K562 (cell line): Measurements from ENCODE around the gene MICU2. TPM values are rescaled to one million over a fixed set of nuclear protein-coding genes. Genes with fewer than 3 reads are reported as not detected.

Experiments used
- EHMT2 ChIP-seq: fragments of 450-650 bp; IDR thresholded peaks from 2 replicates; pipeline ENCODE4 v1.6.1; 2018; ENCODE audit warnings: antibody characterized with exemption
- IFI16 ChIP-seq: fragments of 250-450 bp; sonication (Bioruptor Pico); IDR thresholded peaks from 2 replicates; pipeline ENCODE4 v2.1.2; 2022; ENCODE audit warnings: mild to moderate bottlenecking, inconsistent platforms
- NCOA6 ChIP-seq: fragments of 450-650 bp; IDR thresholded peaks from 2 replicates; pipeline ENCODE4 v1.6.1; 2017; ENCODE audit warnings: mild to moderate bottlenecking
- NFATC3 ChIP-seq: fragments of 450-650 bp; IDR thresholded peaks from 2 replicates; pipeline ENCODE4 v1.6.1; 2017; ENCODE audit warnings: mild to moderate bottlenecking
- NR3C1 ChIP-seq: sonication (generic); formaldehyde crosslinking; IDR thresholded peaks from 2 replicates; pipeline ENCODE4 v1.8.1; 2022; ENCODE audit warnings: missing genetic modification reagents
- NUFIP1 ChIP-seq: fragments of 450-650 bp; IDR thresholded peaks from 2 replicates; pipeline ENCODE4 v1.6.1; 2018; ENCODE audit not compliant: partially characterized antibody
- OTX1 ChIP-seq: fragments of 450-650 bp; formaldehyde crosslinking; IDR thresholded peaks from 2 replicates; pipeline ENCODE4 v1.4.0; 2022; ENCODE audit warnings: mild to moderate bottlenecking
- POLR2H ChIP-seq: IDR thresholded peaks from 2 replicates; pipeline ENCODE4 v1.6.1; 2016; ENCODE audit warnings: missing genetic modification characterization, low read depth, mild to moderate bottlenecking, control low read depth, missing compliant biosample characterization, moderate library complexity
- SREBF1 ChIP-seq: fragments of 150-350 bp; IDR thresholded peaks from 2 replicates; pipeline ENCODE4 v1.6.1; 2014; ENCODE audit warnings: antibody characterized with exemption, low read depth, low read length, borderline replicate concordance
- SREBF2 ChIP-seq: sonication (generic); formaldehyde crosslinking; IDR thresholded peaks from 2 replicates; pipeline ENCODE4 v1.4.0; 2020; ENCODE audit warnings: mild to moderate bottlenecking, missing genetic modification reagents
- ZKSCAN3 ChIP-seq: fragments of 250-450 bp; sonication (Bioruptor Pico); IDR thresholded peaks from 2 replicates; pipeline ENCODE4 v1.4.0; 2020
- ZNF551 ChIP-seq: fragments of 250-450 bp; sonication (Bioruptor Pico); IDR thresholded peaks from 2 replicates; pipeline ENCODE4 v1.5.0; 2021; ENCODE audit warnings: mild to moderate bottlenecking, moderate library complexity
- polyA plus RNA-seq, 8 experiments: library from polyadenylated mRNA; depleted of rRNA in 4 of 8; stranded (reverse) in 5 of 8; unstranded in 3 of 8; fragments of >200 nt; fragmentation: Nextera tagmentation in 2 of 8; fragmentation: Illumina TruSeq in 1 of 8; extraction: Ambion mirVana in 2 of 8; extraction: Trizol in 1 of 8; gene quantifications; 2 replicates each; pipeline versions ENCODE4 v1.2.1 to v1.2.3, GENCODE V29; 2011 to 2014; ENCODE audit warnings: inconsistent platforms in 1 of 8, missing spikeins in 1 of 8
- total RNA-seq, 7 experiments: library from RNA; depleted of rRNA in 6 of 7; stranded (reverse); fragments of >200 nt in 6 of 7; fragmentation: Illumina TruSeq in 2 of 7; extraction: Trizol in 2 of 7; gene quantifications; 2 replicates each; pipeline versions ENCODE4 v1.2.1 to v1.2.3, GENCODE V29; 2011 to 2021; ENCODE audit warnings: low replicate concordance in 1 of 7
- TF ChIP-seq, protein P1 (sequence below): sonication (generic); formaldehyde crosslinking; IDR thresholded peaks from 2 replicates; pipeline ENCODE4 v1.8.0; 2022; ENCODE audit warnings: mild to moderate bottlenecking, low read depth, missing genetic modification reagents
- TF ChIP-seq, protein P2 (sequence below): sonication (generic); formaldehyde crosslinking; IDR thresholded peaks from 2 replicates; pipeline ENCODE4 v1.8.0; 2022; ENCODE audit warnings: mild to moderate bottlenecking, missing genetic modification reagents
- TF ChIP-seq, protein P3 (sequence below): sonication (generic); formaldehyde crosslinking; IDR thresholded peaks from 2 replicates; pipeline ENCODE4 v1.8.0; 2022; ENCODE audit warnings: mild to moderate bottlenecking, missing genetic modification reagents

The MICU2 gene
- total and polyA plus RNA-seq, 9 of the 15 experiments (the other 6 are each of a cell fraction or from before 2014, with no cell fraction given) = 9.1 to 41.8 (median 33.4) TPM

DNA sequence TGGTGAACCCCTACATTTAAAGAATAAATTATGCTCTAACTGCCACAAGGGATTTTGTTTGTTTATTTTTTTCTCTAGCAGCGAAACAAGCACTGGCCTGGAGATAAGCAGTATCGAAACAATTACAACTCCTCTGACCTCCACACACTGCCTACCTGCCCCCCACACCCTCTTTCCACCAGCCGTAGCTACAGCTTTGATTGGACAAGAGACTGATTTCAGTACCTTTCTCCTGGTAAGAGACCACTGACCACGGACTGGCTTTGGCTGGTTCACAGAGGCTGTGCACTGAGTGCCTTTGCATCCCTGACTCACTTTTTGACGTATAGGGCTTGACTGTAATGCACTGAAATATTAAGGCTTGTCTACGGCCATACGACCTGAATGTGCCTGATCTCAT, 137.4 kb downstream of the MICU2 start (continued):
- TF ChIP-seq, protein P1, sequence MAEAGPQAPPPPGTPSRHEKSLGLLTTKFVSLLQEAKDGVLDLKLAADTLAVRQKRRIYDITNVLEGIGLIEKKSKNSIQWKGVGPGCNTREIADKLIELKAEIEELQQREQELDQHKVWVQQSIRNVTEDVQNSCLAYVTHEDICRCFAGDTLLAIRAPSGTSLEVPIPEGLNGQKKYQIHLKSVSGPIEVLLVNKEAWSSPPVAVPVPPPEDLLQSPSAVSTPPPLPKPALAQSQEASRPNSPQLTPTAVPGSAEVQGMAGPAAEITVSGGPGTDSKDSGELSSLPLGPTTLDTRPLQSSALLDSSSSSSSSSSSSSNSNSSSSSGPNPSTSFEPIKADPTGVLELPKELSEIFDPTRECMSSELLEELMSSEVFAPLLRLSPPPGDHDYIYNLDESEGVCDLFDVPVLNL = no peak
- TF ChIP-seq, protein P2, sequence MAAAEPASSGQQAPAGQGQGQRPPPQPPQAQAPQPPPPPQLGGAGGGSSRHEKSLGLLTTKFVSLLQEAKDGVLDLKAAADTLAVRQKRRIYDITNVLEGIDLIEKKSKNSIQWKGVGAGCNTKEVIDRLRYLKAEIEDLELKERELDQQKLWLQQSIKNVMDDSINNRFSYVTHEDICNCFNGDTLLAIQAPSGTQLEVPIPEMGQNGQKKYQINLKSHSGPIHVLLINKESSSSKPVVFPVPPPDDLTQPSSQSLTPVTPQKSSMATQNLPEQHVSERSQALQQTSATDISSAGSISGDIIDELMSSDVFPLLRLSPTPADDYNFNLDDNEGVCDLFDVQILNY (CRISPR knock-in tag) = no peak
- TF ChIP-seq SREBF2 (CRISPR knock-in tag) (no peak), OTX1 (no peak), NCOA6 (no peak), NUFIP1 (no peak), ZKSCAN3 (no peak), NR3C1 (no peak), SREBF1 (no peak), NFATC3 (no peak), POLR2H (tag) (no peak), ZNF551 (CRISPR knock-in tag) (no peak), IFI16 (no peak), EHMT2 (no peak)
- TF ChIP-seq, protein P3, sequence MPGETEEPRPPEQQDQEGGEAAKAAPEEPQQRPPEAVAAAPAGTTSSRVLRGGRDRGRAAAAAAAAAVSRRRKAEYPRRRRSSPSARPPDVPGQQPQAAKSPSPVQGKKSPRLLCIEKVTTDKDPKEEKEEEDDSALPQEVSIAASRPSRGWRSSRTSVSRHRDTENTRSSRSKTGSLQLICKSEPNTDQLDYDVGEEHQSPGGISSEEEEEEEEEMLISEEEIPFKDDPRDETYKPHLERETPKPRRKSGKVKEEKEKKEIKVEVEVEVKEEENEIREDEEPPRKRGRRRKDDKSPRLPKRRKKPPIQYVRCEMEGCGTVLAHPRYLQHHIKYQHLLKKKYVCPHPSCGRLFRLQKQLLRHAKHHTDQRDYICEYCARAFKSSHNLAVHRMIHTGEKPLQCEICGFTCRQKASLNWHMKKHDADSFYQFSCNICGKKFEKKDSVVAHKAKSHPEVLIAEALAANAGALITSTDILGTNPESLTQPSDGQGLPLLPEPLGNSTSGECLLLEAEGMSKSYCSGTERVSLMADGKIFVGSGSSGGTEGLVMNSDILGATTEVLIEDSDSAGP (CRISPR knock-in tag) = no peak
